Measurements from ENCODE around the gene RUFY1. TPM values are rescaled to one million over a fixed set of nuclear protein-coding genes. Genes with fewer than 3 reads are reported as not detected.
"Not testable (repeated sequence)": the region's sequence is repeated elsewhere in the genome, so short reads cannot be mapped to it uniquely, and the experiment has no call there.

Gene RUFY1
- total and polyA plus RNA-seq, 2 experiments from 2014 or later: 25.1 to 33.6 TPM

GRCh38 chr5:179509239-179509638 lies 41.1 kb upstream of the RUFY1 start:
- DNase-seq (ENCODE audit: low read depth in 1 of 2, low spot score in 1 of 2): no peak
- Histone ChIP-seq H3K9me3 (ENCODE audit: low read depth) (no peaks in the 10 kb centered on the region), H3K27ac (no peak overlapping the region), H3K36me3 (no peaks in the 10 kb centered on the region), H3K27me3 (no peaks in the 10 kb centered on the region), H3K4me3 (no peak overlapping the region), H3K4me1 (ENCODE audit: low read depth) (no peaks in the 10 kb centered on the region)
- TF ChIP-seq CTCF (IDR thresholded peaks at IDR 0.05; ENCODE audit: low read depth, low read length): no peak

- no peak for DNase-seq (ENCODE audit: low read depth in 1 of 2, low spot score in 1 of 2)
- TF ChIP-seq CTCF (IDR thresholded peaks at IDR 0.05; ENCODE audit: low read depth, low read length): no peak
- Histone ChIP-seq H3K4me1 (ENCODE audit: low read depth) (no peaks in the 10 kb centered on the region), H3K27me3 (no peaks in the 10 kb centered on the region), H3K9me3 (ENCODE audit: low read depth) (no peaks in the 10 kb centered on the region), H3K36me3 (no peaks in the 10 kb centered on the region), H3K4me3 (no peak overlapping the region), H3K27ac (no peak overlapping the region)
Measured at GRCh38 chr5:179509845-179510244, 40.5 kb upstream of the RUFY1 start.

DNA sequence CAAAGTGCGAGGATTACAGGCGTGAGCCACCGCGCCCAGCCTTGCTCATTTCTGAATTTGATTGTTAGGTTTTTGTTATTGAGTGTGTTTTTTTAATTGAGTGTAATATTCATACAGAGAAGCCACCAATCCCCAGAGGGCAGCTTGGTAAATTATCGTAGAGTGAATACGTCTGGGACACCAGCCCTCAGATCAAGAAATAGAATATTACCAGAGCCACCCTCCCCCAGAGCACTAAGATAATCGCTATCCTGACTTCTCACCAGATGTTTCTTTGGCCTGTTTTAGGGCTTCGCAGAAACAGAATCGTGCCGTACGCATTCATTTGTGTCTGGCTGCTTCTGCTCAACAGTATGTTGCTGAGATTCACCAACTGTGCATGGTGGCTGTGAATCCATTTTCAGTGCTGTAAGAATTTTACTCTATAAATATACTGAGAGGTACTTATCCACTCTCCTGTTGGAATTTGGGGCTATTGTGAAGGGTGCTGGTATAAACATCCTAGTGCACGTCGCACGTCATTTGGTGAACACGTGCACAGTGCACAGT lies 37.8 kb upstream of the RUFY1 start:
- no peak for TF ChIP-seq CTCF (IDR thresholded peaks at IDR 0.05; ENCODE audit: low read depth, low read length)
- DNase-seq (ENCODE audit: low read depth in 1 of 2, low spot score in 1 of 2): no peak
- no peaks in the 10 kb centered on the region for H3K9me3 ChIP-seq (ENCODE audit: low read depth)
- H3K27me3 ChIP-seq: no peaks in the 10 kb centered on the region
- H3K4me1 ChIP-seq (ENCODE audit: low read depth): no peaks in the 10 kb centered on the region
- H3K4me3 ChIP-seq: no peak overlapping the region
- no peak overlapping the region for H3K27ac ChIP-seq
- no peaks in the 10 kb centered on the region for H3K36me3 ChIP-seq

GRCh38 chr5:179515501-179515900 lies 34.9 kb upstream of the RUFY1 start:
- H3K27ac ChIP-seq; H3K27me3 ChIP-seq; H3K36me3 ChIP-seq; H3K4me3 ChIP-seq; H3K4me1 ChIP-seq (ENCODE audit: low read depth); DNase-seq (ENCODE audit: low read depth in 1 of 2, low spot score in 1 of 2); H3K9me3 ChIP-seq (ENCODE audit: low read depth): not testable (repeated sequence)

- Histone ChIP-seq H3K4me3 (no peak overlapping the region), H3K9me3 (ENCODE audit: low read depth) (no peaks in the 10 kb centered on the region), H3K4me1 (ENCODE audit: low read depth) (no peaks in the 10 kb centered on the region), H3K27me3 (no peaks in the 10 kb centered on the region), H3K36me3 (no peaks in the 10 kb centered on the region), H3K27ac (no peak overlapping the region)
- DNase-seq (ENCODE audit: low read depth in 1 of 2, low spot score in 1 of 2): no peak
- no peak for TF ChIP-seq CTCF (IDR thresholded peaks at IDR 0.05; ENCODE audit: low read depth, low read length)
Measured at GRCh38 chr5:179516221-179516620, 34.1 kb upstream of the RUFY1 start.

DNA sequence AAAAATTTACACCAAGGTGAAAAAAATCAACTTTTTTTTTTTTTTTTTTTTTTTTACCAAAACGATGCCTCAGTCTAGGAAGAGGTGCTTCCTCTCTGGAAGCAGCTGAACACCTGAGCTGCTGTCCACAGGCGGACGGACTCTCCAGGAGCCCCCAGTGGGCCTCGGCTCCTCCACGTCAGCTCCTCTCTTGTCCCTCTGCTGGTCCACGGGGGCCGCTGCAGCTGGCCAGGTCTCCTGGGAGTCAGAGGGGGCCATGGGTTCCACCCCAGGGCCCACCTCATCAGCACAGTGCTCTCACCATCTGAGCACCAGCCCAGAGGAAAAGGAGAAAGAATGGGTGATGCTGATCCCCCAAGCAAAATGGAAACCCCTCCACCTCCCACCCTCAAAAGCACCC lies 32.6 kb upstream of the RUFY1 start:
- not testable (repeated sequence) for H3K27ac ChIP-seq; H3K27me3 ChIP-seq; H3K4me3 ChIP-seq; H3K36me3 ChIP-seq; DNase-seq (ENCODE audit: low read depth in 1 of 2, low spot score in 1 of 2); H3K9me3 ChIP-seq (ENCODE audit: low read depth); H3K4me1 ChIP-seq (ENCODE audit: low read depth)

GRCh38 chr5:179518369-179518768 lies 32.0 kb upstream of the RUFY1 start:
- not testable (repeated sequence) for DNase-seq (ENCODE audit: low read depth in 1 of 2, low spot score in 1 of 2); H3K27me3 ChIP-seq; H3K4me3 ChIP-seq; H3K9me3 ChIP-seq (ENCODE audit: low read depth); H3K27ac ChIP-seq; H3K36me3 ChIP-seq; H3K4me1 ChIP-seq (ENCODE audit: low read depth)

DNA sequence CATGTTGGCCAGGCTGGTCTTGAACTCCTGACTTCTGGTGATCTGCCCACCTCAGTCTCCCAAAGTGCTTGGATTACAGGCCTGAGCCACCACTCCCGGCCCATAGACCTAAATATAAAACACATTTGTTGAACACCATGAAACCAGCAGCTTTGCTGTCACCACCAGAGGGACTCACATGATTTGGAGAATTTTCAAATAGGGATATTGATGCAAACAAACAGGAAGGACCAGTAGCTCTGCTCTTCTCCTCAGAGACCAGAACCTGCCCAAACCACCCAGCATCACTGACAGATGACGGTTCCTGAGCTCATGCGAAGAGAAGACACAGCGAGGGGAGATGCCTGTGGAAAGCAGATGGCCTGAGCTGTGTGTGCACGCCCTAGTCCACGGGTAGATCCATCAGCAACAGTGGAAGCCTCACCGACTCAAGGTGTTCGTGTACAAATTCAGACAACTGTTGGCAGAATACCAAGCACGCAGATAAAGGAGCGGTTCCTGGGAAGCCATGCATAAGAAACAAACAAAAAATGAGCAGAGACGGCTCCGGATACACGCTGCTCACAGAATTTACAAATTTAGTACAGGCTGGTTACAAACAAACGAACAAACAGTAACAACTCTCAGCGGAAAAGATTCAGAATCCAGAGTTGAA lies 30.8 kb upstream of the RUFY1 start:
- H3K27ac ChIP-seq; H3K36me3 ChIP-seq; H3K4me3 ChIP-seq; H3K27me3 ChIP-seq; DNase-seq (ENCODE audit: low read depth in 1 of 2, low spot score in 1 of 2); H3K4me1 ChIP-seq (ENCODE audit: low read depth); H3K9me3 ChIP-seq (ENCODE audit: low read depth): not testable (repeated sequence)

DNA sequence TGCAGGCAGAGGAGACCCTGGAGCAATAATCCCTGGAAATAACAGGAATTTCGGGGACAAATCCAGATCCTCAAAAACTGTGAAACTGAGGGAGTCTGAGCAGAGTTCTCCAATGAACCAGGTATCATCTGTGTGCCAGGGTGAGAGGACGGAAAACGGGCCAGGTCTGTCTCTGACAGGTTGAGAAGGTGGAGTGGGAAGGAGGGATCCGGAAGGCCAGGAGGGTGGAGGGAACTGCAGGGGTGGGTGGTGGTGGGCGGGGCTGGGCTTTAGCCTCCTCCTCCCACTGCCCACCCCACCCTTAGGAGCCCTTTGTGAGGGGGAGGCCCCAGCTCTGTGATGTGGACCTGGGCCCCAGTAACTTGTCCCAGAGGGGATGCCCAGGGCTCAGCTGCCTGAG lies 28.2 kb upstream of the RUFY1 start:
- DNase-seq (ENCODE audit: low read depth in 1 of 2, low spot score in 1 of 2); H3K27ac ChIP-seq; H3K4me1 ChIP-seq (ENCODE audit: low read depth); H3K9me3 ChIP-seq (ENCODE audit: low read depth); H3K27me3 ChIP-seq; H3K36me3 ChIP-seq; H3K4me3 ChIP-seq: not testable (repeated sequence)

All from cardiac muscle cell (in vitro differentiated cells and primary cell).